Cerebellar nuclear complex (tissue), 1 donor: ENCODE data around the gene TMEM11.

ENCODE experiments used
- DNase-seq, 2 experiments: peaks; one replicate each; lab custom pipeline; 2025; lab: John Stamatoyannopoulos, UW

The TMEM11 gene

GRCh38 chr17:21163101-21163500 lies 50.9 kb downstream of the TMEM11 start:
- no peak for DNase-seq

- DNase-seq, result no peak
Measured at GRCh38 chr17:21162394-21162775, 51.6 kb downstream of the TMEM11 start.

- no peak for DNase-seq
Measured at GRCh38 chr17:21161498-21162393, 52.2 kb downstream of the TMEM11 start.

- DNase-seq, result no peak
Measured at GRCh38 chr17:21160401-21160800, 53.6 kb downstream of the TMEM11 start.

- no peak for DNase-seq
Measured at GRCh38 chr17:21157586-21158370, 56.2 kb downstream of the TMEM11 start.

- DNase-seq, result no peak
Measured at GRCh38 chr17:21152731-21153130, 61.2 kb downstream of the TMEM11 start.

- no peak for DNase-seq
Measured at GRCh38 chr17:21149621-21150020, 64.3 kb downstream of the TMEM11 start.
